K562 (cell line): ENCODE results near the gene NUP107. TPM values are rescaled to one million over a fixed set of nuclear protein-coding genes. Genes with fewer than 3 reads are reported as not detected.

Source experiments
- CBFA2T3 ChIP-seq: fragments of 450-650 bp; IDR thresholded peaks from 2 replicates; pipeline ENCODE4 v1.6.1; 2017
- CBFB ChIP-seq: sonication (generic); formaldehyde crosslinking; IDR thresholded peaks from 2 replicates; pipeline ENCODE4 v1.4.0; 2020; ENCODE audit warnings: mild to moderate bottlenecking, missing genetic modification reagents
- CSDE1 ChIP-seq, 2 experiments: fragments of 450-650 bp; IDR thresholded peaks; 2 replicates each; pipeline ENCODE4 v1.6.1; 2016; ENCODE audit warnings: mild to moderate bottlenecking in 1 of 2
- E2F4 ChIP-seq: sonication (generic); formaldehyde crosslinking; IDR thresholded peaks from 2 replicates; pipeline ENCODE4 v1.8.0; 2022; ENCODE audit warnings: mild to moderate bottlenecking, low read depth, missing genetic modification reagents
- KLF6 ChIP-seq: fragments of 250-450 bp; sonication (Bioruptor Pico); IDR thresholded peaks from 2 replicates; pipeline ENCODE4 v1.4.0; 2020; ENCODE audit warnings: mild to moderate bottlenecking, moderate library complexity, borderline replicate concordance
- MIER1 ChIP-seq: fragments of 450-650 bp; IDR thresholded peaks from 2 replicates; pipeline ENCODE4 v1.6.1; 2016; ENCODE audit warnings: antibody characterized with exemption, mild to moderate bottlenecking, low read depth
- NCOA2 ChIP-seq, 2 experiments: fragments of 450-650 bp; IDR thresholded peaks; 2 replicates each; pipeline ENCODE4 v1.6.1; 2018; ENCODE audit warnings: mild to moderate bottlenecking in 2 of 2, moderate library complexity in 1 of 2; ENCODE audit not compliant: partially characterized antibody in 2 of 2
- POU5F1 ChIP-seq: fragments of 150-350 bp; IDR thresholded peaks from 2 replicates; pipeline ENCODE4 v1.6.1; 2014; ENCODE audit warnings: borderline replicate concordance, low read length, low read depth, mild to moderate bottlenecking; ENCODE audit not compliant: partially characterized antibody
- RFX1 ChIP-seq: fragments of 450-650 bp; IDR thresholded peaks from 2 replicates; pipeline ENCODE4 v1.6.1; 2016; ENCODE audit warnings: mild to moderate bottlenecking, moderate library complexity
- RNF2 ChIP-seq: sonication (generic); IDR thresholded peaks from 2 replicates; pipeline ENCODE4 v1.6.1; 2016
- THRB ChIP-seq: fragments of 450-650 bp; formaldehyde crosslinking; conservative IDR thresholded peaks from 2 replicates; pipeline ENCODE4 v1.4.0; 2022; ENCODE audit warnings: mild to moderate bottlenecking, missing genetic modification characterization
- WHSC1 ChIP-seq: IDR thresholded peaks from one replicate; pipeline ENCODE4 v1.6.1; 2012; ENCODE audit warnings: low read length, control low read depth, inconsistent platforms
- ZBTB8A ChIP-seq: fragments of 450-650 bp; IDR thresholded peaks from 2 replicates; pipeline ENCODE4 v1.6.1; 2018; ENCODE audit warnings: mild to moderate bottlenecking, moderate library complexity; ENCODE audit not compliant: partially characterized antibody
- ZNF133 ChIP-seq: fragments of 250-450 bp; sonication (Bioruptor Pico); IDR thresholded peaks from 2 replicates; pipeline ENCODE4 v1.4.0; 2020; ENCODE audit warnings: mild to moderate bottlenecking
- ZNF140 ChIP-seq: fragments of 250-450 bp; sonication (Bioruptor Pico); IDR thresholded peaks from 2 replicates; pipeline ENCODE4 v1.8.0; 2021; ENCODE audit warnings: moderate library complexity, mild to moderate bottlenecking, inconsistent platforms
- ZNF282 ChIP-seq: sonication (generic); formaldehyde crosslinking; IDR thresholded peaks from 2 replicates; pipeline ENCODE4 v1.8.1; 2023; ENCODE audit warnings: missing genetic modification reagents
- ZNF318 ChIP-seq, 2 experiments: fragments of 450-650 bp; IDR thresholded peaks; 2 replicates each; pipeline ENCODE4 v1.6.1; 2016; ENCODE audit warnings: mild to moderate bottlenecking in 2 of 2, borderline replicate concordance in 1 of 2, low read depth in 1 of 2, moderate library complexity in 1 of 2
- polyA plus RNA-seq, 8 experiments: library from polyadenylated mRNA; depleted of rRNA in 4 of 8; stranded (reverse) in 5 of 8; unstranded in 3 of 8; fragments of >200 nt; fragmentation: Nextera tagmentation in 2 of 8; fragmentation: Illumina TruSeq in 1 of 8; extraction: Ambion mirVana in 2 of 8; extraction: Trizol in 1 of 8; gene quantifications; 2 replicates each; pipeline versions ENCODE4 v1.2.1 to v1.2.3, GENCODE V29; 2011 to 2014; ENCODE audit warnings: inconsistent platforms in 1 of 8, missing spikeins in 1 of 8
- total RNA-seq, 7 experiments: library from RNA; depleted of rRNA in 6 of 7; stranded (reverse); fragments of >200 nt in 6 of 7; fragmentation: Illumina TruSeq in 2 of 7; extraction: Trizol in 2 of 7; gene quantifications; 2 replicates each; pipeline versions ENCODE4 v1.2.1 to v1.2.3, GENCODE V29; 2011 to 2021; ENCODE audit warnings: low replicate concordance in 1 of 7

The NUP107 gene
- total and polyA plus RNA-seq, 9 of the 15 experiments (the other 6 are each of a cell fraction or from before 2014, with no cell fraction given): 129 to 277 (median 199) TPM

- TF ChIP-seq ZNF318 (IDR thresholded peaks at IDR 0.05; ENCODE audit: borderline replicate concordance in 1 of 2, low read depth in 1 of 2): no peak
- TF ChIP-seq RFX1: no peak
- TF ChIP-seq KLF6 (CRISPR knock-in tag): no peak; the same call in 1 of the 2 replicates
- TF ChIP-seq MIER1: no peak
- TF ChIP-seq ZBTB8A: no peak
- TF ChIP-seq THRB: 0 out of 2 replicates have a peak, but pooled peaks have one; percentile 50
- TF ChIP-seq CBFA2T3: no peak; the same call in 1 of the 2 replicates
- TF ChIP-seq POU5F1: no peak
- no peak for TF ChIP-seq WHSC1
- no peak for TF ChIP-seq NCOA2 (IDR thresholded peaks at IDR 0.05; ENCODE audit: partially characterized antibody in 2 of 2)
- TF ChIP-seq ZNF282: no peak
- TF ChIP-seq ZNF133 (CRISPR knock-in tag): no peak
- TF ChIP-seq E2F4 (CRISPR knock-in tag): no peak
- TF ChIP-seq CBFB: no peak
- TF ChIP-seq CSDE1 (IDR thresholded peaks at IDR 0.05): no peak
- no peak for TF ChIP-seq ZNF140 (CRISPR knock-in tag)
- TF ChIP-seq RNF2: no peak
These were observed 59.3 kb downstream of the NUP107 start, which contains the start of gene SLC35E3 (continued) for GRCh38 chr12:68745904-68746571.
